ENCODE measurements around the gene MYO5A.

Gene MYO5A

GRCh38 chr15:52527911-52528563 lies 643 bp downstream of the MYO5A start:
- peak overlapping the region; percentile 69 for H3K27ac ChIP-seq
- no peak for TF ChIP-seq CTCF (IDR thresholded peaks at IDR 0.05)
- no peaks in the 10 kb centered on the region for H3K27me3 ChIP-seq (ENCODE audit: control insufficient read depth, insufficient read depth, low read length)
- no peaks in the 10 kb centered on the region for H3K36me3 ChIP-seq (ENCODE audit: control insufficient read depth, insufficient read depth, low read length)
- H2AFZ ChIP-seq, result peak overlapping the region; percentile 89
- peak overlapping the region; percentile 75 for H3K4me3 ChIP-seq (ENCODE audit: low read depth, low read length)
- H3K4me1 ChIP-seq, result no peaks in the 10 kb centered on the region
- H3K79me2 ChIP-seq, result peaks cover 2% of the 10 kb centered on the region
- peak overlapping the region; percentile 81 for H3K4me2 ChIP-seq (ENCODE audit: low read length)
- H3K9ac ChIP-seq, result peak overlapping the region; percentile 53
- H3K9me3 ChIP-seq (ENCODE audit: control insufficient read depth, low read length), result no peaks in the 10 kb centered on the region

- no peak overlapping the region for H3K27ac ChIP-seq
- H3K36me3 ChIP-seq (ENCODE audit: control insufficient read depth, insufficient read depth, low read length), result no peaks in the 10 kb centered on the region
- H3K9ac ChIP-seq, result no peak overlapping the region
Observed at GRCh38 chr15:52527196-52527910, 1.3 kb downstream of the MYO5A start.

GRCh38 chr15:52524223-52525136 lies 4.2 kb downstream of the MYO5A start:
- no peak overlapping the region for H3K9ac ChIP-seq
- no peaks in the 10 kb centered on the region for H3K36me3 ChIP-seq (ENCODE audit: control insufficient read depth, insufficient read depth, low read length)
- peak overlapping the region; percentile 9 for H3K4me2 ChIP-seq (ENCODE audit: low read length)
- no peak for TF ChIP-seq CTCF (IDR thresholded peaks at IDR 0.05)
- H3K4me3 ChIP-seq (ENCODE audit: low read depth, low read length), result no peak overlapping the region
- no peaks in the 10 kb centered on the region for H3K27me3 ChIP-seq (ENCODE audit: control insufficient read depth, insufficient read depth, low read length)
- H3K27ac ChIP-seq, result no peak overlapping the region
- no peak overlapping the region for H2AFZ ChIP-seq
- H3K4me1 ChIP-seq, result no peaks in the 10 kb centered on the region
- no peaks in the 10 kb centered on the region for H3K9me3 ChIP-seq (ENCODE audit: control insufficient read depth, low read length)
- H3K79me2 ChIP-seq, result peaks cover 10% of the 10 kb centered on the region

More at GRCh38 chr15:52527196-52527910, 1.3 kb downstream of the MYO5A start:
- TF ChIP-seq CTCF (IDR thresholded peaks at IDR 0.05), result no peak
- Histone ChIP-seq H3K4me2 (ENCODE audit: low read length) (peak overlapping the region; percentile 81), H3K9me3 (ENCODE audit: control insufficient read depth, low read length) (no peaks in the 10 kb centered on the region), H2AFZ (peak overlapping the region; percentile 89), H3K27me3 (ENCODE audit: control insufficient read depth, insufficient read depth, low read length) (no peaks in the 10 kb centered on the region), H3K4me3 (ENCODE audit: low read depth, low read length) (peak overlapping the region; percentile 75), H3K4me1 (no peaks in the 10 kb centered on the region), H3K79me2 (peaks cover 3% of the 10 kb centered on the region)

- peak overlapping the region; percentile 9 for H3K4me2 ChIP-seq (ENCODE audit: low read length)
- peaks cover 10% of the 10 kb centered on the region for H3K79me2 ChIP-seq
- H3K4me3 ChIP-seq (ENCODE audit: low read depth, low read length), result no peak overlapping the region
- H3K27me3 ChIP-seq (ENCODE audit: control insufficient read depth, insufficient read depth, low read length), result no peaks in the 10 kb centered on the region
- TF ChIP-seq CTCF (IDR thresholded peaks at IDR 0.05), result no peak
- no peaks in the 10 kb centered on the region for H3K36me3 ChIP-seq (ENCODE audit: control insufficient read depth, insufficient read depth, low read length)
- peak overlapping the region; percentile 8 for H3K27ac ChIP-seq
- H3K4me1 ChIP-seq, result no peaks in the 10 kb centered on the region
- H3K9ac ChIP-seq, result no peak overlapping the region
- H2AFZ ChIP-seq, result no peak overlapping the region
- H3K9me3 ChIP-seq (ENCODE audit: control insufficient read depth, low read length), result no peaks in the 10 kb centered on the region
Observed at GRCh38 chr15:52523647-52524046, 5.0 kb downstream of the MYO5A start.

All from parathyroid adenoma (tissue), 2 donors.